LNCaP clone FGC (cell line): Measurements from ENCODE around the gene MARK1.

Experiments
- DNase-seq: peaks from one replicate; pipeline ENCODE4 v3.0.0-alpha.2; 2011; ENCODE audit warnings: low read depth
- H3K4me3 ChIP-seq: 2 replicates; pipeline ENCODE4 v1.5.1; 2011; ENCODE audit warnings: mild to moderate bottlenecking, low read depth, low read length, control low read depth
- CTCF ChIP-seq: IDR thresholded peaks from 2 replicates; pipeline ENCODE4 v1.5.1; 2012; ENCODE audit warnings: mild to moderate bottlenecking; ENCODE audit not compliant: control insufficient read depth, insufficient read depth; ENCODE audit errors: extremely low read depth

Gene MARK1

GRCh38 chr1:220699044-220699443 lies 171.1 kb downstream of the MARK1 start:
- no peak for TF ChIP-seq CTCF
- no peak overlapping the region for H3K4me3 ChIP-seq
- DNase-seq: no peak

- no peak for TF ChIP-seq CTCF
These were observed 172.7 kb downstream of the MARK1 start for GRCh38 chr1:220700556-220701179.

GRCh38 chr1:220701974-220702373 lies 174.0 kb downstream of the MARK1 start:
- no peak overlapping the region for H3K4me3 ChIP-seq
- no peak for DNase-seq
- no peak for TF ChIP-seq CTCF

More at GRCh38 chr1:220700556-220701179, 172.7 kb downstream of the MARK1 start:
- no peak overlapping the region for H3K4me3 ChIP-seq
- DNase-seq: peak; percentile 78

- no peak for TF ChIP-seq CTCF
- DNase-seq: no peak
- no peak overlapping the region for H3K4me3 ChIP-seq
These were observed 174.9 kb downstream of the MARK1 start for GRCh38 chr1:220702733-220703270.

- H3K4me3 ChIP-seq: no peak overlapping the region
- no peak for TF ChIP-seq CTCF
- no peak for DNase-seq
These were observed 175.4 kb downstream of the MARK1 start for GRCh38 chr1:220703305-220703704.

- DNase-seq: no peak
- TF ChIP-seq CTCF: no peak
- no peak overlapping the region for H3K4me3 ChIP-seq
These were observed 177.8 kb downstream of the MARK1 start for GRCh38 chr1:220705782-220706181.

GRCh38 chr1:220706480-220706879 lies 178.5 kb downstream of the MARK1 start:
- H3K4me3 ChIP-seq: no peak overlapping the region
- TF ChIP-seq CTCF: no peak
- no peak for DNase-seq
